GDM1 (cell line): ENCODE measurements around the gene HOXC11.

Source experiments
- DNase-seq: peaks from one replicate; lab custom pipeline; 2025; lab: John Stamatoyannopoulos, UW

HOXC11 gene

DNA sequence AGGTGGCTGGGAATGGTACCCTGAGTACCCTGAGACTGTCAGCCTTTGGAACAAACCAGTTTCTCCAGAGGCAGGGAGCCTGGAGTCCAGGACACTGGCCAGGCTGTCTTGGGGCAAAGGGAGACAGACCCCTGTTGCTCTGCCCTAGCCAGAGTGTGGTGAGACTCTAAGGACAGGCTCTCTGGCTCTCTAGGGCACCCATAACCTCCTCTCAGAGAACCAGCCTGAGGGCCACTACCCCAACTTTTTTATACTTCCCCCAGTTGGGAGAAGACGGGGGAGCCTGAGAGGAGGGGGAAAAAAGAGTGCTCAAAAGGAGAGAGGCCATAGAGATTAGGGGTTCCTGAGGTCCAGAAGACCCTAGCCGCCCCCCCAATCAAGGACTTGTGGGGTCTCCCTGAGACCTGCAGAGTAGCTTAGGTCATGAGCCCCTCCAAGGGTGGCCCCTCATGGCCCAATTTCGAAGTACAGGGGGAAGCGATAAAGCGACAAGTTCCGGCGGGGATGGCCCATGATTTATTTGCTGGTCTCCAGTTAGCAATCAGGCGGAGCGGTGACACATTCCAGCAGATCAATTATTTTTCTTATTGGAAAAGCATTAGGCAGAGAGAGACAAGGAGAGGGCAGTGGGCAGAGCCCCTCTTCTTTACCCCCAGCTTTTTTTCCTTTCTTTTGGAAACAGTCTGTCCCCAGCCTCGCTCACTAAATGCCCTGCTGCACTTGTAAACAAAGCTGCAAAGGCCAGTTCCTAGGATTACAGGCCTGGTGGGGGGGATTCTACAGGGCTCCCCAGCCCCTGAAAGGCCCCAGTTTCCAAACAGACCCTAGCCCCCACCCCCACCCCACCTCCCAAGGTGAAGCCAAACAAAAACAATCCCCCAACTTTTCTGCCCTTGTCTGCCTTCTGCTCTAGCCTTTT lies 37.4 kb downstream of the HOXC11 start:
- no peak for DNase-seq

GRCh38 chr12:54010972-54011664 lies 38.2 kb downstream of the HOXC11 start:
- DNase-seq = no peak

- DNase-seq = no peak
Observed at GRCh38 chr12:54011665-54012532, 39.0 kb downstream of the HOXC11 start.

GRCh38 chr12:54012631-54013409 lies 39.9 kb downstream of the HOXC11 start:
- no peak for DNase-seq

DNA sequence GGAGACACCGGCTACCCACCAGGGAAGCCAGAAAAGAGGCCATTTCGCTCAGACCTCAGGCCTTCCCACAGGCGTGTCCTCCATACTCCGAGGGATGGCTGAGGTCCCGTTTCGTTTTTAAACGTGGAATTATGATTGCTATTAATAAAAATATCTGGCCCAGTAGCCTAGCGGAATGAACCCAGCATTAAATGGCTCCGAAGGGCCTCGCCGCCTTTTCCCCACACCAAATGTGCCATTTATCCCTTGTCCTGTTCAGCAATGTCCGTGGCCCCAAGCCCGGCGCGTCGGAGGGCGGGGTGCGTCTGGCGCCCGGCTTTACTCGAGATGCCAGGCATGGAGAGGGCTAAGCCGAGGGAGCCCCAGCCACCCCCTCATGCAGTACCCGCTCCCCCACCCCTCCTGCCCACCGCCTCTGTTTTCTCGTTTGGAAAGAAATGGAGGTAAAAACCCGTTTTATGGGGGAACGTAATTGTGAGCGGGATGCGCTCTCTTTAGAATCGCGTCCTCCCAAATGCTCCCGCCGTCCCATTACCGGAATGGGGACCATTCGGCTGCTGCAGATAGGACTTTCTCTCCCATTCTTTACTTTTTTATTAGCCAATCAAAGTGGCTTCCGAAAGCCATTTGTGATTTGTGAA lies 41.6 kb downstream of the HOXC11 start:
- DNase-seq = no peak

DNA sequence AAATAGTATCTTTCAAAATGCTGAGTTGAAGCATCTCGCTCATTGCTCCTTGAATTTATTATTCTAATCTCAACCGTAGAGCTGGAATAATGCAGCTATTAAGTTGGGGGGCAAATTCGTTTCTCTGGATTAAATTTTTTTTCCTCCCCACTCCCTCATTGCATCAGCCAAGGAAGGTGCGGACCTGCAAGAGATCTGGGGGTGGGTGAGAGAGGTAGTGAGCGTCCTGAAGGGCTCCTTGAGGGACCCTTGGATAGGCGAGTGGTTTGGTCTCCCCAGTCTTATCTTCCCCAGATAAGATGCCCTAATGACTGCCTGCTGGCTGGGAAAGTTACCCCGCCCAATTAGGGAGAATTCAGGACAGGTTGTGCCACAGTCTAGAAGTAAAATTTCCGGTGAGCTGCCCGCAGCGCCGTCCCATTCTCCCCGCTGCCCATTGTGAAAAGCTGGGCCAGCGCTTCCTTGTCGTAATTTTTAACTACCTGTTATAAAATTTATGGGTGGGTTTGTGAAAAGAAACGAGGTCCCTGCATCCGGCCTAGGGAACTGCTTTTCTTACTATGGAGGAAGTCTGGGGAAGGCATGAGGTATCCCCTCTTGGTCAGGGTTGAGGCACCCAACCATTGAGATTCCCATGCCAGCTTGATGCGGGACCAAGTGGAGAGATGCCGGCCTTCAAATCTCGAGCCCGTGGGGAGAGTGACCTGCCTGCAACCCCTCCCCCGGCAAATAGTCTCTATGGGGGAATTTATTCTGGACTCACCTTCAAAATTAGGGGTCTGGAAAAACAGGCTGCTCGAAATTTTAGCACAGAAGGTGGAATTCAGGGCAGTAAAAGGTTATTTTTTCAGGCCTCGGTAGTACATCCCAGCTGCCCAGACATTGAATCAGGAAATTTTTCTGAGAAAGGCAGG lies 42.3 kb downstream of the HOXC11 start:
- no peak for DNase-seq

- no peak for DNase-seq
Observed at GRCh38 chr12:54016051-54016450, 43.1 kb downstream of the HOXC11 start.

GRCh38 chr12:54016478-54016964 lies 43.6 kb downstream of the HOXC11 start:
- DNase-seq = no peak

GRCh38 chr12:54017027-54017788 lies 44.3 kb downstream of the HOXC11 start:
- DNase-seq = no peak

DNA sequence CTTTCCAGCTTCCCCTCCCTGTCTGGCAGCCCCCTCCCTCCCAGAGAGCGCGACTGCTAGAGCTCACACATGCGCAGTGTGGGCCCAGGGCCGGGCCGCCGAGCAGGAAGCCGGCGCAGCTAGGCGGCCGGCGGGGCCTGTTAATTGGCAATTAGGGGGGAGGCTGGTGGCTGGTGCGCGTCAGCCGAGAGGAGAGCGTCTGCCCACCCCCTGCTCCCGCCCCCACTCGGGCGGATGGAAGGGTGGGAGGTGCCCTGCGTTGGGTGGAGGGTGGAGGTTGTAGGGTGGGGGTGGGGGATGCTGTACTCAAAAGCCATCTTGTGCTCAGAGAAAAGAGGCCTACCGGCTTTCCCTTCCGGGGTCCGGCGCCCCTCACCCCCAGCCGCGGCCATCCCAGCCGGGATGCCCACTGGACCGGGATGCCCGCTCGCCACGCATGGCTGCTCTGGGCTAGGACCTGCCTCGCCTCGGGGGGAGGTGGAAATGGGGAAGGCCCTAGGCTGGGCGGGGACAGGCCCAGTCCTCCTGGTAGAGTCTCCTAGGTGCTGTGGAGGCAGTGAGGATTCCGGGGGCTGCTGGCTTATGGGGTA lies 45.0 kb downstream of the HOXC11 start:
- no peak for DNase-seq

DNA sequence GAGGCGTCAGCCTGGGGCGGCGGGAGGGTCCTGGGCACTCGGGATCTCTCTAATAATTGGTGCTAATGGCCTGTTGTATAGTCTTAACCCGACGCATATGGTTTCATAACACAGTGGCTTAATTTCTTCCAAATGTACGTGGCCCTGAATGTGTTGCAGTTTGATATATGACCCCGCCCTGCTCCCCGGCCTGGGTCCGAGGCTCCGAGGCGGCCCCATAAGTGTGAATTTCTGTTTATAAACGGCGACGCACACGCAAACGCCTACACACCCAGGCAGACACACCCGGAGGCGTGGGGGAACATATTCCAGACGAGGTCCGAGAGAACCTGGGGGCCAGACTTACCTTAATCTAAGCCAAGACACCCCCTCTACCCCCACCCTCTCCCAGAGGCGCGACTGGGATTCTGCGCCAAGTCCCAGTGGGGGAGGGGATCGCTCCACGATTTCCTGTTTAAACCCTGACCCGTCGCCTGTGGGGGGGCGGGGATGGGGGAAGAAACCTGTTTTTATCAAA lies 45.6 kb downstream of the HOXC11 start:
- no peak for DNase-seq

DNA sequence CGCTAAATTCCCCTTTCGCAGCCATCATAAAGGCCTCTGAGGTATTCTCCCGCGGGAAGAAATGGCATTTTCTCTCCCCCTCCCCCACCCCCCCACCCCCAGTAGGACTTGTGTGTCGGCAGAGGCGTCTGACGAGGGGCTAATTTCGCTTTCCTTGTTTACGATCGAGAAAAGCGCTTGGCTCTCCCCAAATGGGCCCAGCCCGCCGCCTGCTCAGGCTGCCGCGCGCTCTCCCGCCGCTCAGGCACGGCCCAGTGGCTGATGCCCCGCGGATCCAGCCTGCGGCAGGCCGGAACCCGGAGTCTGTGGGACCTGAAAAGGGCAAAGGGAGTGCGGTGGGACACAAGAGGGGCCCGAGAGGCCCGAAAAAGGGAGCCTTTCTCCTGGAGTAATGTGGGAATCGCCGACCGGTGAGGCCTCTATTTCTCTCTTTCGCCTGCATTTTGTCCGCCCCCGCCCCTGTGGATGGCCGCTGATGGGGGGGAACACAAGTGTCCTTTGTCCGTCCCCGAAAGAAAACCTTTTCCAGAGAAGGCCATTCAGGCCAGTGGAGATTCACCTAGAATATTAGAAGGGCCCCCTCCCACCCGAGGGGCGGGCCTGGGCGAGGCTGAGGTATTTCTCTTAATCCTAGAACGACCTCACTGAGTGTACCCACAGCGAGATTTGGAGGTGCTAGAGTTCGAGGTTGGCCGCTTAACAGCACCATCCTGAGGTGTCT lies 46.3 kb downstream of the HOXC11 start:
- DNase-seq = no peak

DNA sequence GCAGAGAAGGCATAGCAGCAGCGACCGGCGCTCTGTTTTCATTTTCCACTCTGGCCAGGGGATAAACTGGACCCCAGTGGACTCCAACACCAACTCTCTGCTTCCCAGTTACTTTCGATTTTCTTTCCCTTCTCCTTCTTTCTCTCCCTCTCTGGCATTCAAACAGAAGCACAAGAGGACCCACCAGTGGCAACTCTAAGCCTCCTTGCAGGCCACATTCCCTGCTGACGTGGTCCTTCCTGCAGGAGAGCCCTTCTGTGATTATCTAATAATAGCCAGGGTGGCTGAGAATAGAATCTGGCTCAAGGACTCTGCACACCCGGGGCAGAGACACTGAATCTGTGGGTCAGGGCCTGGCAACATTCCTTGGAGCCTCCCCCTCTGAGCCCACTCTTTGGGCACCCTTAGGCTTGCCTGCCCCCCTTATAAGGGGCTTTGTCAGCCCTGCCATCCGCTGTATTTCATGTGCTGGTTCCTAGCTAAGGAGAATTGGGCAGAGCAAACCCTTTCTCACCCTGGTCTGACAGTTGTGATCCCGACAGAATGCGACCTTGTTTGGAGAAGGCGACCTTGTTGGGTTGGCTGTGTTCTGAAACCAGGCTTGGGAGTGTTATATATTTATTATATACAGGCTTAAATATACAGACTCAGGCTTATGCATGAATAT lies 47.1 kb downstream of the HOXC11 start:
- DNase-seq = no peak

GRCh38 chr12:54020591-54021405 lies 47.9 kb downstream of the HOXC11 start:
- no peak for DNase-seq

GRCh38 chr12:54021432-54022013 lies 48.6 kb downstream of the HOXC11 start:
- no peak for DNase-seq
